HepG2 (cell line): ENCODE results near the gene SLC2A8. TPM values are rescaled to one million over a fixed set of nuclear protein-coding genes. Genes with fewer than 3 reads are reported as not detected.

ENCODE experiments used
- ATAC-seq: fragments of 200-7000 bp; cut with Tn5 transposase; 3 replicates; pipeline ENCODE4 v1.9.1; 2020; ENCODE audit warnings: mild to moderate bottlenecking, moderate library complexity
- BruUV-seq: library from RNA; stranded (reverse); fragments of 400-500 nt; replicated peaks from 2 replicates; lab custom pipeline; 2021; lab: Mats Ljungman, UMichigan
- CTCF ChIA-PET: fragments of 300-600 bp; formaldehyde crosslinking; extraction: SDS; loops from one replicate; lab custom pipeline; 2021; ENCODE audit warnings: low total read pairs, inconsistent platforms, low intra/inter-chr PET ratio; lab: Yijun Ruan, JAX
- POLR2A ChIA-PET: fragments of 350-600 bp; sonication (Branson Sonifier 250); formaldehyde crosslinking; loops from one replicate; lab custom pipeline; 2020; ENCODE audit warnings: antibody characterized with exemption, inconsistent platforms; lab: Yijun Ruan, JAX
- DNase-seq: peaks from one replicate; pipeline ENCODE4 v3.0.0-alpha.2; 2015; ENCODE audit warnings: low spot score
- FAIRE-seq: peaks from 3 replicates; lab custom pipeline; 2011; peaks lifted over from hg19 to GRCh38; lab: Jason Lieb, UNC
- H2AFZ ChIP-seq: one replicate; pipeline ENCODE4 v1.6.1; 2011; ENCODE audit warnings: low read length, inconsistent platforms
- H3K27ac ChIP-seq: fragments of 300-600 bp; 3 replicates; pipeline ENCODE4 v1.8.0; 2011; ENCODE audit warnings: mixed run types, mild to moderate bottlenecking, mixed read lengths, low read length, inconsistent platforms; ENCODE audit not compliant: insufficient read depth; ENCODE audit errors: extremely low read length
- H3K27me3 ChIP-seq, 2 experiments: fragments of 200-600 bp in 1 of 2; 2 replicates in 1 of 2; 3 replicates in 1 of 2; pipeline versions ENCODE4 v1.6.0 to v1.8.0; 2011; ENCODE audit warnings: low read length in 2 of 2, mild to moderate bottlenecking in 2 of 2, moderate library complexity in 2 of 2, inconsistent platforms in 1 of 2; ENCODE audit not compliant: insufficient read depth in 2 of 2, control insufficient read depth in 1 of 2
- H3K36me3 ChIP-seq, 2 experiments: fragments of 200-600 bp in 1 of 2; replicated peaks in 1 of 2; 2 replicates in 1 of 2; 3 replicates in 1 of 2; pipeline versions ENCODE4 v1.5.1 to v1.8.0; 2011; ENCODE audit warnings: low read length in 2 of 2, inconsistent platforms in 1 of 2; ENCODE audit not compliant: insufficient read depth in 2 of 2, control insufficient read depth in 1 of 2
- H3K4me1 ChIP-seq: 2 replicates; pipeline ENCODE4 v1.5.1; 2012; ENCODE audit warnings: low read length, inconsistent platforms; ENCODE audit not compliant: insufficient read depth
- H3K4me2 ChIP-seq: 2 replicates; pipeline ENCODE4 v1.6.0; 2011; ENCODE audit warnings: low read depth, low read length, inconsistent platforms
- H3K4me3 ChIP-seq, 3 experiments: fragments of 200-600 bp in 1 of 3; sonication (generic), shearing (Covaris generic) in 1 of 3; replicated peaks in 1 of 3; 2 replicates each; pipeline ENCODE4 v1.5.1; 2011 to 2016; ENCODE audit warnings: low read length in 3 of 3, inconsistent platforms in 2 of 3, low read depth in 2 of 3, mild to moderate bottlenecking in 2 of 3, control low read depth in 1 of 3, mixed read lengths in 1 of 3; ENCODE audit not compliant: insufficient read depth in 1 of 3
- H3K79me2 ChIP-seq: one replicate; pipeline ENCODE4 v1.6.1; 2011; ENCODE audit warnings: low read length, inconsistent platforms; ENCODE audit not compliant: insufficient read depth
- H3K9ac ChIP-seq: 2 replicates; pipeline ENCODE4 v1.6.0; 2011; ENCODE audit warnings: mild to moderate bottlenecking, low read depth, low read length, inconsistent platforms; ENCODE audit not compliant: insufficient read depth
- H3K9me3 ChIP-seq: 2 replicates; pipeline ENCODE4 v1.5.1; 2012; ENCODE audit warnings: mild to moderate bottlenecking, low read length
- H4K20me1 ChIP-seq: 2 replicates; pipeline ENCODE4 v1.6.0; 2011; ENCODE audit warnings: inconsistent platforms, mild to moderate bottlenecking, low read length, moderate library complexity; ENCODE audit not compliant: insufficient read depth
- CBX1 ChIP-seq: IDR thresholded peaks from one replicate; pipeline ENCODE4 v1.6.1; 2016; ENCODE audit warnings: antibody characterized with exemption, low read depth
- EEA1 ChIP-seq: sonication (generic); formaldehyde crosslinking; IDR thresholded peaks from 2 replicates; pipeline ENCODE4 v1.5.1; 2020; ENCODE audit warnings: mild to moderate bottlenecking, missing genetic modification reagents, borderline replicate concordance
- EZH2 ChIP-seq: conservative IDR thresholded peaks from 2 replicates; pipeline ENCODE4 v1.6.1; 2012; ENCODE audit warnings: mild to moderate bottlenecking, low read depth, low read length, moderate library complexity
- NBN ChIP-seq: fragments of 450-650 bp; conservative IDR thresholded peaks from 2 replicates; pipeline ENCODE4 v1.6.1; 2017
- SIN3A ChIP-seq: IDR thresholded peaks from 2 replicates; pipeline ENCODE4 v1.6.1; 2011; ENCODE audit warnings: low read depth, mild to moderate bottlenecking, control low read depth, low read length, borderline replicate concordance
- SRF ChIP-seq: IDR thresholded peaks from 2 replicates; pipeline ENCODE4 v1.6.1; 2011; ENCODE audit warnings: mild to moderate bottlenecking, low read depth, low read length, moderate library complexity
- TAF15 ChIP-seq: fragments of 200-400 bp; formaldehyde crosslinking; IDR thresholded peaks from one replicate; pipeline ENCODE4 v1.6.1; 2018; ENCODE audit warnings: mild to moderate bottlenecking, low read depth, low read length; ENCODE audit not compliant: poor library complexity, severe bottlenecking
- ZNF281 ChIP-seq: sonication (generic); formaldehyde crosslinking; IDR thresholded peaks from 2 replicates; pipeline ENCODE4 v1.4.0; 2020; ENCODE audit warnings: missing genetic modification reagents, borderline replicate concordance
- ZNF318 ChIP-seq: sonication (generic); formaldehyde crosslinking; IDR thresholded peaks from 2 replicates; pipeline ENCODE4 v1.4.0; 2020; ENCODE audit warnings: mild to moderate bottlenecking, missing genetic modification reagents
- ZNF704 ChIP-seq: sonication (generic); formaldehyde crosslinking; IDR thresholded peaks from 2 replicates; pipeline ENCODE4 v1.8.1; 2023; ENCODE audit warnings: mild to moderate bottlenecking, inconsistent platforms, moderate library complexity, missing genetic modification reagents, borderline replicate concordance
- ZNF777 ChIP-seq: sonication (generic); formaldehyde crosslinking; IDR thresholded peaks from 2 replicates; pipeline ENCODE4 v1.4.0; 2020; ENCODE audit warnings: missing genetic modification reagents
- ZNF781 ChIP-seq: sonication (generic); formaldehyde crosslinking; IDR thresholded peaks from 2 replicates; pipeline ENCODE4 v1.5.1; 2020; ENCODE audit warnings: borderline replicate concordance, mild to moderate bottlenecking, missing genetic modification reagents; ENCODE audit errors: not compliant biosample characterization
- WGBS: methylation state at CpG from one replicate; pipeline ENCODE4 v1.1.6; 2017; ENCODE audit warnings: low lambda C conversion rate; 5-methylcytosine and 5-hydroxymethylcytosine counted together
- in situ Hi-C: cut with HindIII; loops from 2 replicates; pipeline ENCODE4 v1.10.0; 2017; ENCODE audit warnings: low pct_unique_long_range_greater_than_20kb; ENCODE audit not compliant: extremely low pct_ligation_motif_present
- intact Hi-C: fragments of 100-400 bp; cut with micrococcal nuclease; formaldehyde crosslinking; loops from one replicate; pipeline ENCODE4 v1.10.0; 2022; ENCODE audit not compliant: unreplicated experiment
- polyA plus RNA-seq, 8 experiments: library from polyadenylated mRNA; depleted of rRNA in 3 of 8; stranded (reverse) in 7 of 8; unstranded in 1 of 8; fragments of >200 nt; fragmentation: Illumina TruSeq in 4 of 8; extraction: Trizol in 4 of 8; gene quantifications; 2 replicates each; pipeline versions ENCODE4 v1.2.1 to v1.2.3, GENCODE V29; 2011 to 2016; ENCODE audit warnings: low read depth in 4 of 8, missing spikeins in 1 of 8, mixed read lengths in 1 of 8; ENCODE audit not compliant: insufficient read depth in 1 of 8
- total RNA-seq, 5 experiments: library from RNA; depleted of rRNA; stranded (reverse); fragments of >200 nt; fragmentation: Illumina TruSeq; extraction: Trizol; gene quantifications; 2 replicates each; pipeline ENCODE4 v1.2.3, GENCODE V29; 2016; ENCODE audit warnings: low read depth in 1 of 5

Gene SLC2A8
- total and polyA plus RNA-seq, 2 of the 13 experiments (the other 11 are each of a cell fraction or from before 2014, with no cell fraction given): 22.6 to 48.6 TPM

GRCh38 chr9:127360250-127360649 lies 36.7 kb upstream of the SLC2A8 start:
- no TSS peak for BruUV-seq
- DNase-seq (no peak), FAIRE-seq (no peak), ATAC-seq (no peak; the same call in 2 of the 3 replicates)
- Histone ChIP-seq H3K79me2 (no peaks in the 10 kb centered on the region), H3K27me3 (no peaks in the 10 kb centered on the region), H4K20me1 (no peaks in the 10 kb centered on the region), H3K9ac (no peak overlapping the region), H3K4me3 (no peak overlapping the region), H3K9me3 (no peaks in the 10 kb centered on the region), H3K4me2 (no peak overlapping the region), H3K36me3 (peaks cover 0 to 6% of the 10 kb centered on the region in 2 experiments; a peak in 2 of 5 replicates), H2AFZ (no peak overlapping the region), H3K27ac (no peak overlapping the region), H3K4me1 (no peaks in the 10 kb centered on the region)
- in situ Hi-C loops (loop anchor here (5.0 kb wide), 1 partner anchor 37 kb away; the partner anchor contains the start of gene SLC2A8), intact Hi-C loops (no loop called here)
- CTCF ChIA-PET: interaction anchor here (1.3 to 3.2 kb wide), 2 partner anchors 37 to 39 kb away, joined by 4 to 32 read pairs; partner anchors contain the start of gene SLC2A8
- POLR2A ChIA-PET: interaction anchor here (0.7 to 1.9 kb wide), 5 partner anchors 28 to 91 kb away, joined by 3 to 35 read pairs (median 3); partner anchors contain the start of genes LRSAM1, RPL12 and SLC2A8
- WGBS: 86% methylated on average over 8 of the region's 8 CpGs
- TF ChIP-seq TAF15: no peak
- TF ChIP-seq SIN3A: no peak
- TF ChIP-seq EEA1 (CRISPR knock-in tag): no peak
- TF ChIP-seq NBN: no peak
- no peak for TF ChIP-seq SRF
- TF ChIP-seq EZH2: no peak
- no peak for TF ChIP-seq ZNF777
- no peak for TF ChIP-seq ZNF781 (CRISPR knock-in tag)
- TF ChIP-seq CBX1: no peak
- TF ChIP-seq ZNF318 (CRISPR knock-in tag): no peak
- no peak for TF ChIP-seq ZNF281 (CRISPR knock-in tag)
- TF ChIP-seq ZNF704 (CRISPR knock-in tag): no peak
